ENCODE measurements around the gene ADGRA1.

Gene ADGRA1

GRCh38 chr10:133081636-133082035 is 6.1 kb upstream of the ADGRA1 start:
- TF ChIP-seq ZC3H10 (CRISPR knock-in tag; IDR thresholded peaks at IDR 0.05) = no peak
- no peak for TF ChIP-seq ZFP30 (CRISPR knock-in tag; IDR thresholded peaks at IDR 0.05)
- no peak for ATAC-seq

DNA sequence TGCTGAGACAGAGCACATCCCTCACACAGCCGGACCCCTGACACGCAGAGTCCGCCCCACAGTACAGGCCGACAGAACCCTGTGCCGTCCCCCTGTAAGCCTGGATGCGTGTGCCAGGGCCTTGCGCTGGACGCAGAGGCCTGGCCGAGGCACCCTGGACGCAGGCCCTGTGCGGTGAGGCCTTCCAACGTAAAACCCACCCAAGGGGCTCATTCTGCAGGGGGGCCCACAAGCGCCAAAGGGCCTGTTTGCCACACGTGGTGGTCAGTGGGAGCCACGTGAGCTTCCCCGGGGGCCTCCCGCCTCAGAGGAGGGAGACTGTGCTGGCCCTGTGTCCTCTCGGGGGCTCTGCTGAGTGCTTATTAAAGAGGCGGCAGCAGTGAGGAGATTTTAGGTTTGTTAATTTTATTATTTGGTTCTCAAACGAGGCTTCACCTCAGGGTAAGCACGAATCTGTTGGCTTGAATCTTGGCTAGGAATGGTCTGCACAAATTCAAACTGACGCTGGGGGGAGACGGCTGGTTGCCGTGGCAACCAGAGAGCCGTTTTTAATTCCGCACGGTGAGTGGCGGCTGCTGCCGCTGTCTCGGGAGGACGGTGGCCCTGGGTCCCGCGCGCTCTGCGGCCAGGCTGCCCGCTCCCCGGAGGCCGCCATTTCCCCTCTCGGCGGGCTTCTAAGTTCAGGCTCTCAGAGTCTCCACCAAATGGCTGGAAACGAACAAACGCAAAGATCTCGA is 4.9 kb upstream of the ADGRA1 start:
- no peak for ATAC-seq
- TF ChIP-seq ZNF565 (CRISPR knock-in tag; conservative IDR thresholded peaks at IDR 0.05; ENCODE audit: low read depth) (no peak), PPARA (CRISPR knock-in tag; IDR thresholded peaks at IDR 0.05; ENCODE audit: borderline replicate concordance) (no peak), ESRRG (CRISPR knock-in tag; IDR thresholded peaks at IDR 0.05) (no peak)

- ATAC-seq = no peak
- TF ChIP-seq ZFP30 (CRISPR knock-in tag; IDR thresholded peaks at IDR 0.05) = no peak
Observed at GRCh38 chr10:133083422-133084100, 4.2 kb upstream of the ADGRA1 start.

DNA sequence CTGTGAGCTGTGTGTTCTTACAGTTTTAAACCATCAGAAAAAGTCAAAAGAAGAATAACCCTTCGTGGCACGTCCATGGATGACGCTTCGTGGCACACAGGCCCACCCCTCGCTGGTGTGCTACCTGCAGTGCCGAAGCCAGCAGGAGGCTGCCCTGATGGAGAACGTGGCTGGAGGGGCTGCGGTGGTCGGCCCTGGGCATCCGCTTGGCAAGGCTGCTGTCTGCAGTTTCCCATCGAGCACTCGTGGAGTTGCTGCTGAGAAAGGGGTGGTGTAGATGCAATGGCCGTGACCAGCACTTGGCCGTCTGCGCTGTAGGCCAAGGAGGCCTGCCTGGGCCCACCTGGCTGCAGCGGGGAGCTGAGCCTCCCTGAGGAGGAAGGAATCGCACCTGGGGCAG is 3.2 kb upstream of the ADGRA1 start:
- TF ChIP-seq SNAI2 (CRISPR knock-in tag; IDR thresholded peaks at IDR 0.05) (no peak), ARNTL (CRISPR knock-in tag; IDR thresholded peaks at IDR 0.05; ENCODE audit: borderline replicate concordance, low read depth) (no peak), OSR1 (CRISPR knock-in tag; IDR thresholded peaks at IDR 0.05) (no peak), POU6F1 (CRISPR knock-in tag; IDR thresholded peaks at IDR 0.05; ENCODE audit: borderline replicate concordance, low read depth) (no peak), ZNF565 (CRISPR knock-in tag; conservative IDR thresholded peaks at IDR 0.05; ENCODE audit: low read depth) (no peak), ZC3H10 (CRISPR knock-in tag; IDR thresholded peaks at IDR 0.05) (no peak), BACH2 (CRISPR knock-in tag; IDR thresholded peaks at IDR 0.05; ENCODE audit: borderline replicate concordance) (no peak), ZFP3 (CRISPR knock-in tag; IDR thresholded peaks at IDR 0.05) (no peak)
- TF ChIP-seq, protein P1, sequence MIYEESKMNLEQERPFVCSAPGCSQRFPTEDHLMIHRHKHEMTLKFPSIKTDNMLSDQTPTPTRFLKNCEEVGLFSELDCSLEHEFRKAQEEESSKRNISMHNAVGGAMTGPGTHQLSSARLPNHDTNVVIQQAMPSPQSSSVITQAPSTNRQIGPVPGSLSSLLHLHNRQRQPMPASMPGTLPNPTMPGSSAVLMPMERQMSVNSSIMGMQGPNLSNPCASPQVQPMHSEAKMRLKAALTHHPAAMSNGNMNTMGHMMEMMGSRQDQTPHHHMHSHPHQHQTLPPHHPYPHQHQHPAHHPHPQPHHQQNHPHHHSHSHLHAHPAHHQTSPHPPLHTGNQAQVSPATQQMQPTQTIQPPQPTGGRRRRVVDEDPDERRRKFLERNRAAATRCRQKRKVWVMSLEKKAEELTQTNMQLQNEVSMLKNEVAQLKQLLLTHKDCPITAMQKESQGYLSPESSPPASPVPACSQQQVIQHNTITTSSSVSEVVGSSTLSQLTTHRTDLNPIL (CRISPR knock-in tag; IDR thresholded peaks at IDR 0.05; ENCODE audit: low read depth) = no peak
- TF ChIP-seq, protein P2, sequence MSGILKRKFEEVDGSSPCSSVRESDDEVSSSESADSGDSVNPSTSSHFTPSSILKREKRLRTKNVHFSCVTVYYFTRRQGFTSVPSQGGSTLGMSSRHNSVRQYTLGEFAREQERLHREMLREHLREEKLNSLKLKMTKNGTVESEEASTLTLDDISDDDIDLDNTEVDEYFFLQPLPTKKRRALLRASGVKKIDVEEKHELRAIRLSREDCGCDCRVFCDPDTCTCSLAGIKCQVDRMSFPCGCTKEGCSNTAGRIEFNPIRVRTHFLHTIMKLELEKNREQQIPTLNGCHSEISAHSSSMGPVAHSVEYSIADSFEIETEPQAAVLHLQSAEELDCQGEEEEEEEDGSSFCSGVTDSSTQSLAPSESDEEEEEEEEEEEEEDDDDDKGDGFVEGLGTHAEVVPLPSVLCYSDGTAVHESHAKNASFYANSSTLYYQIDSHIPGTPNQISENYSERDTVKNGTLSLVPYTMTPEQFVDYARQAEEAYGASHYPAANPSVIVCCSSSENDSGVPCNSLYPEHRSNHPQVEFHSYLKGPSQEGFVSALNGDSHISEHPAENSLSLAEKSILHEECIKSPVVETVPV (CRISPR knock-in tag; IDR thresholded peaks at IDR 0.05) = no peak
- no peak for ATAC-seq

DNA sequence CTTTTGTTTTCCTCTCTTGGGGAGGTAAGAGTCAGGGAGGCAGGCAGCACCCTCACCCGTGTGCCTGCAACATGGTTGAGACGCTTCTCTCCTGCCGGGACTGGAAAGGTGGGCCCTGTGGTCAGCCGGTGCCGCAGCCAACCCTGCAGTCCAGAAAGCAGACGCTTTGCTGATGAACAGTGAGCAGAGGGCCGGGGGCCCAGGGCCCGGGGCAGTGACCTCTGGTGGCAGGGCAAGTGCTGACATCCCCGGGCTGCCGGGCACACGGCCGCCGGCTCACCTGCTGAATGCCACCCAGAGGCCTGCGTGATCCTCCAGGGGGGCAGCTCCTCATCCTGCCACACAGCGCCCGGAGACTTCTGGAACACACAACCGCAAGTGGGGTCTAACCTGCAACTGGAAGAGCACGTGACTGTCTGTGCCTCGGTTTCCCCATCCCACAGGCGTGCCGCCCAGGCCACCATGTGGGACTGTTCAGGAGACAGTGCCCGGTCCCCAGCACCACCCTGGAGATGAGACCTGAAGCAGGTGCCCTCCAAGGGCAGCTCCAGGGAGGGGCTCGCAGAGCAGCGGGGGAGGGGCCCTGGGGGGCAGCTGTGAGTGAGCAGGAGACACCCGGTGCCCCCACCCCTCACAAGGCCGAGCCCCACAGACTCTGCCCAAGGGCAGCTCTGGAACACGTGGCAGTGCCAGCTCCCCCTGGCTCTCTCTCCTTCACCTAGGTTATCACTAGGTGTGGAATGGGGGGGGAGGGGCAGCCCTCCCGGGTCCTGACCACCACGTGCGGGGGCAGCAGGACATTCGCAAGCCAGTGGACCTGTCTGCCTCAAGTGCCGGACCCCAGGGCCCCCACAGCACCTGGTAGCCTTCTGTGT is 2.2 kb upstream of the ADGRA1 start:
- no peak for TF ChIP-seq OSR1 (CRISPR knock-in tag; IDR thresholded peaks at IDR 0.05)
- TF ChIP-seq SNAI2 (CRISPR knock-in tag; IDR thresholded peaks at IDR 0.05) = no peak
- TF ChIP-seq ZFP3 (CRISPR knock-in tag; IDR thresholded peaks at IDR 0.05) = no peak
- TF ChIP-seq PPARA (CRISPR knock-in tag; IDR thresholded peaks at IDR 0.05; ENCODE audit: borderline replicate concordance) = no peak
- no peak for TF ChIP-seq GLIS3 (CRISPR knock-in tag; IDR thresholded peaks at IDR 0.05)
- TF ChIP-seq PATZ1 (CRISPR knock-in tag; IDR thresholded peaks at IDR 0.05; ENCODE audit: borderline replicate concordance) = no peak
- no peak for ATAC-seq
